Measurements from ENCODE around the gene SYNPO2.
"Not testable (repeated sequence)": the region's sequence is repeated elsewhere in the genome, so short reads cannot be mapped to it uniquely, and the experiment has no call there.

DNA sequence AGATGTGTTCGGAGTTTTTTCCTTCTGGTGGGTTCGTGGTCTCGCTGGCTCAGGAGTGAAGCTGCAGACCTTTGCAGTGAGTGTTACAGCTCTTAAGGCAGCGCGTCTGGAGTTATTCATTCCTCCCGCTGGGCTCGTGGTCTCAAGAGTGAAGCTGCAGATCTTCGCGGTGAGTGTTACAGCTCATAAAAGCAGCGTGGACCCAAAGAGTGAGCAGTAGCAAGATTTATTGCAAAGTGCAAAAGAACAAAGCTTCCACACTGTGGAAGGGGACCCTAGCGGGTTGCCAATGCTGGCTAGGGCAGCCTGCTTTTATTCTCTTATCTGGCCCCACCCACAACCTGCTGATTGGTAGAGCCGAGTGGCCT is 87.5 kb downstream of the SYNPO2 start:
- not testable (repeated sequence) for TF ChIP-seq CTCF (optimal IDR thresholded peaks at IDR 0.05 in 1 of 3, IDR thresholded peaks at IDR 0.05 in 1 of 3, conservative IDR thresholded peaks at IDR 0.05 in 1 of 3; ENCODE audit: extremely low read depth in 1 of 3, insufficient read depth in 2 of 3, low read length in 3 of 3); EZH2 (IDR thresholded peaks at IDR 0.05; ENCODE audit: low read length)
